ENCODE data around the gene ST3GAL5.
"Not testable (repeated sequence)": the region's sequence is repeated elsewhere in the genome, so short reads cannot be mapped to it uniquely, and the experiment has no call there.

The ST3GAL5 gene

GRCh38 chr2:85917887-85918795, 29.4 kb upstream of the ST3GAL5 start:
- no peak for DNase-seq

- no peak for DNase-seq
These were observed 27.0 kb upstream of the ST3GAL5 start for GRCh38 chr2:85915606-85916303.

GRCh38 chr2:85914922-85915321, 26.1 kb upstream of the ST3GAL5 start:
- DNase-seq: no peak

GRCh38 chr2:85913884-85914881, 25.4 kb upstream of the ST3GAL5 start:
- no peak for DNase-seq

GRCh38 chr2:85911814-85912692, 23.3 kb upstream of the ST3GAL5 start:
- DNase-seq: no peak

GRCh38 chr2:85911097-85911496, 22.3 kb upstream of the ST3GAL5 start:
- no peak for DNase-seq

- no peak for DNase-seq
These were observed 20.2 kb upstream of the ST3GAL5 start for GRCh38 chr2:85909005-85909404.

GRCh38 chr2:85908506-85908905, 19.7 kb upstream of the ST3GAL5 start:
- no peak for DNase-seq

- no peak for DNase-seq
These were observed 18.9 kb upstream of the ST3GAL5 start for GRCh38 chr2:85907671-85908157.

GRCh38 chr2:85906748-85907147, 18.0 kb upstream of the ST3GAL5 start:
- DNase-seq: no peak

GRCh38 chr2:85905891-85906290, 17.1 kb upstream of the ST3GAL5 start:
- no peak for DNase-seq

GRCh38 chr2:85905187-85905666, 16.4 kb upstream of the ST3GAL5 start:
- DNase-seq: no peak

GRCh38 chr2:85903849-85904248, 15.1 kb upstream of the ST3GAL5 start:
- no peak for DNase-seq

- no peak for DNase-seq
These were observed 13.7 kb upstream of the ST3GAL5 start for GRCh38 chr2:85902496-85902895.

GRCh38 chr2:85901155-85901554, 12.4 kb upstream of the ST3GAL5 start:
- no peak for DNase-seq

- no peak for DNase-seq
These were observed 11.6 kb upstream of the ST3GAL5 start for GRCh38 chr2:85900366-85900765.

GRCh38 chr2:85899849-85900248, 11.1 kb upstream of the ST3GAL5 start:
- no peak for DNase-seq

GRCh38 chr2:85899284-85899683, 10.5 kb upstream of the ST3GAL5 start:
- no peak for DNase-seq

GRCh38 chr2:85898881-85899280, 10.1 kb upstream of the ST3GAL5 start:
- DNase-seq: no peak

GRCh38 chr2:85894554-85895278, 5.9 kb upstream of the ST3GAL5 start:
- not testable (repeated sequence) for DNase-seq

Measured in T-helper 1 cell (primary cell).